Measurements from ENCODE around the gene REEP6.

- no peak for TF ChIP-seq GATA2 (IDR thresholded peaks at IDR 0.05; ENCODE audit: low read depth, low read length)
- TF ChIP-seq GATA3 (IDR thresholded peaks at IDR 0.05; ENCODE audit: low read depth, low read length) = no peak
Measured at GRCh38 chr19:1483979-1484428, 7.0 kb upstream of the REEP6 start.

Measured in SH-SY5Y (cell line).